ENCODE data around the gene ZNF143. TPM values are rescaled to one million over a fixed set of nuclear protein-coding genes. Genes with fewer than 3 reads are reported as not detected.

ZNF143 gene
- total and polyA plus RNA-seq, 2 of the 13 experiments (the other 11 are each of a cell fraction or from before 2014, with no cell fraction given): 22.4 to 35.6 TPM

DNA sequence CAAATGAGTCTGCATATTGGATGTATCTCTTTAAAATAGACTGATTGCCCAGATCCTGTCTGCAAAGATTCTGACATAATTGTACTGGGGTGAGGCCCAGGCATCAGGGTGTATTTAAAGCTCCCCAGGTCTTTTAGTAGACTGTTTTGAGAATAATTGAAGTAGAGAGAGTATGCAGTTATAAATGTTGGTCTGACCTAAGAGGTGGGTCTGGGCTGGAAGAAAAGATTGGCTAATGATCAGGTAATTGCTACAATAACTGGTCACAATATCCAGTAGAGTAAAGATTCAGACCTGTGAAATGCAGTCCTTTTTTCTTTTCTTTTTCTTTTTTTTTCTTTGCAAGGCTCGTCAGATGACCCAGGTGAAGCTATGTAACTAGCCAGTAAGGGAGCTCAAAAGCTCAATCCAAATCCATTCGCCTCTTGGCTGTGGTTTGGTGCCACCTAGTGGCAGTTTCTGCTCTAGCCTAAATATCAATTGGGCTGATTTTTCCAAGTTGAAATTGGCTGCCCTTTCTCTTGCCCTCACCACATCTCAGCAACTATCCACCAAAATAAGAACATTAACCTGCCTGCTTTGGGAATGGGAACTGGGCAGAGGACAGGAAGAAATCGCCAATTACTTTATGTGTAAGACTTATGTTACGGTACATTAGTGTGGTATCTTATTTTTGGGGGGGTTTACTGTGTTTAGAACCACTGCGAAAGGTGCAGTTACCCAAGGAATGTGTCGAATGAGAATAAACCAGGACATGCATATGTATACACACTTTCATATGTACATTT is 45.9 kb downstream of the ZNF143 start (continued):
- TF ChIP-seq SMC3 (IDR thresholded peaks at IDR 0.05; ENCODE audit: low read length) (peak; percentile 87), ZNF274 (CRISPR knock-in tag; IDR thresholded peaks at IDR 0.05) (no peak)

DNA sequence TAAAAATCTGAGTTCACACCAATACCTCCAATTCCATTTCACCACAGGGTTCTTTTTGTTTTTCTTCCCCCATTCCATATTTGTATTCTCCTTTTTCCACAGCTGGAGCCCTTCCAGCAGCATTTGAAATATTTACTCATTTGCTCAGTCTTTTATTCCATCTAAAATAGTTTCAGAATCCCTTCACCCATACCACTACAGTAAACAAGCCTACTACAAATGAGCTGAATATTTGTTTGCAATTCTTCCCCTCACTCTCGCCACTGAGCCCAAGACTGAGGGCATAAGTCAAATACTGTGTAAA is 46.4 kb downstream of the ZNF143 start:
- TF ChIP-seq, protein P1, sequence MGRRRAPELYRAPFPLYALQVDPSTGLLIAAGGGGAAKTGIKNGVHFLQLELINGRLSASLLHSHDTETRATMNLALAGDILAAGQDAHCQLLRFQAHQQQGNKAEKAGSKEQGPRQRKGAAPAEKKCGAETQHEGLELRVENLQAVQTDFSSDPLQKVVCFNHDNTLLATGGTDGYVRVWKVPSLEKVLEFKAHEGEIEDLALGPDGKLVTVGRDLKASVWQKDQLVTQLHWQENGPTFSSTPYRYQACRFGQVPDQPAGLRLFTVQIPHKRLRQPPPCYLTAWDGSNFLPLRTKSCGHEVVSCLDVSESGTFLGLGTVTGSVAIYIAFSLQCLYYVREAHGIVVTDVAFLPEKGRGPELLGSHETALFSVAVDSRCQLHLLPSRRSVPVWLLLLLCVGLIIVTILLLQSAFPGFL (CRISPR knock-in tag; IDR thresholded peaks at IDR 0.05): no peak
- no peak for TF ChIP-seq ZFP36L1 (CRISPR knock-in tag; IDR thresholded peaks at IDR 0.05)
- no peak for TF ChIP-seq ZNF781 (CRISPR knock-in tag; IDR thresholded peaks at IDR 0.05; ENCODE audit: borderline replicate concordance, not compliant biosample characterization)
- no peak for TF ChIP-seq HMGA1 (CRISPR knock-in tag; conservative IDR thresholded peaks at IDR 0.05)
- TF ChIP-seq YY1 (IDR thresholded peaks at IDR 0.05; ENCODE audit: insufficient read depth, insufficient replicate concordance, low read depth, low read length): no peak
- no peak for TF ChIP-seq TCF7 (IDR thresholded peaks at IDR 0.05; ENCODE audit: low read depth)
- TF ChIP-seq RARA (CRISPR knock-in tag; IDR thresholded peaks at IDR 0.05): no peak
- no peak for TF ChIP-seq EHMT2 (IDR thresholded peaks at IDR 0.05; ENCODE audit: borderline replicate concordance, low read depth, low read length)
- TF ChIP-seq HNRNPK (IDR thresholded peaks at IDR 0.05; ENCODE audit: low read depth, low read length, poor library complexity, severe bottlenecking): no peak
- no peak for TF ChIP-seq ZFP37 (CRISPR knock-in tag; IDR thresholded peaks at IDR 0.05; ENCODE audit: borderline replicate concordance)

More for the DNA sequence above, 46.4 kb downstream of the ZNF143 start:
- Histone ChIP-seq H3K4me1 (ENCODE audit: insufficient read depth, low read length) (peaks cover 42% of the 10 kb centered on the region), H3K79me2 (ENCODE audit: insufficient read depth, low read length) (no peaks in the 10 kb centered on the region), H3K27me3 (ENCODE audit: control insufficient read depth in 1 of 2, insufficient read depth in 2 of 2, low read length in 2 of 2) (no peaks in the 10 kb centered on the region), H4K20me1 (ENCODE audit: insufficient read depth, low read length) (no peaks in the 10 kb centered on the region), H2AFZ (ENCODE audit: low read length) (no peak overlapping the region), H3K4me3 (replicated peaks in 1 of 3; ENCODE audit: insufficient read depth in 1 of 3, low read depth in 2 of 3, low read length in 3 of 3) (no peak overlapping the region), H3K36me3 (replicated peaks in 1 of 2; ENCODE audit: control insufficient read depth in 1 of 2, insufficient read depth in 2 of 2, low read length in 2 of 2) (peaks cover 0 to 12% of the 10 kb centered on the region in 2 experiments; a peak in 2 of 5 replicates), H3K9me3 (ENCODE audit: low read length) (no peaks in the 10 kb centered on the region), H3K4me2 (ENCODE audit: low read depth, low read length) (no peak overlapping the region), H3K9ac (ENCODE audit: insufficient read depth, low read depth, low read length) (no peak overlapping the region), H3K27ac (ENCODE audit: extremely low read length, insufficient read depth, low read length) (no peak overlapping the region)
- ATAC-seq: no peak
- 83% methylated on average over 1 of the region's 1 CpG for WGBS (ENCODE audit: low lambda C conversion rate)
- ChIA-PET POLR2A (interaction anchor here (1.1 to 2.1 kb wide), 3 partner anchors 46 to 106 kb away, joined by 3 to 27 read pairs (median 7); partner anchors contain the start of genes WEE1 and ZNF143), CTCF (ENCODE audit: low intra/inter-chr PET ratio, low total read pairs) (interaction anchor here (1.1 to 1.3 kb wide), 2 partner anchors 106 to 341 kb away, joined by 4 read pairs; no protein-coding TSS in a partner anchor)
- DNase-seq (ENCODE audit: low spot score): no peak
- in situ Hi-C loops (cut with HindIII; ENCODE audit: extremely low pct_ligation_motif_present, low pct_unique_long_range_greater_than_20kb): no loop called here
- no peak for FAIRE-seq
- intact Hi-C loops (cut with micrococcal nuclease; ENCODE audit: unreplicated experiment): loop anchor here (5.0 to 10.0 kb wide), 3 partner anchors 45 to 490 kb away; partner anchors contain the start of gene ZNF143
- no TSS peak for BruUV-seq (replicated peaks)
